B cell (primary cell): ENCODE measurements around the gene PSD4. TPM values are rescaled to one million over a fixed set of nuclear protein-coding genes. Genes with fewer than 3 reads are reported as not detected.

ENCODE experiments used
- ATAC-seq: fragments of 200-7000 bp; cut with Tn5 transposase; one replicate; pipeline ENCODE4 v1.10.0; 2021; ENCODE audit warnings: low read depth, mild to moderate bottlenecking, moderate number of reproducible peaks, moderate library complexity
- CTCF ChIA-PET: fragments of 350-600 bp; sonication (Branson Sonifier 250); formaldehyde crosslinking; loops from one replicate; lab custom pipeline; 2021; ENCODE audit warnings: antibody characterized with exemption, inconsistent platforms; lab: Charles Lee
- POLR2A ChIA-PET: fragments of 350-600 bp; sonication (Branson Sonifier 250); formaldehyde crosslinking; loops from one replicate; lab custom pipeline; 2021; ENCODE audit warnings: antibody characterized with exemption; lab: Charles Lee
- DNase-seq: peaks from one replicate; pipeline ENCODE4 v3.0.0; 2013
- H2AFZ ChIP-seq: 2 replicates; pipeline ENCODE4 v1.6.1; 2012; ENCODE audit warnings: mild to moderate bottlenecking, low read depth, low read length; ENCODE audit not compliant: insufficient read depth, poor library complexity, severe bottlenecking
- H3K27ac ChIP-seq, 2 donors: 1 replicate in 1 of 2; 2 replicates in 1 of 2; pipeline ENCODE4 v1.5.1; 2012 to 2013; ENCODE audit warnings: low read length in 2 of 2, mild to moderate bottlenecking in 2 of 2, moderate library complexity in 1 of 2
- H3K27me3 ChIP-seq, 4 experiments: fragments of 200-600 bp in 1 of 4; sonication (generic) in 1 of 4; replicated peaks in 1 of 4; 1 replicate in 2 of 4; 2 replicates in 2 of 4; pipeline versions ENCODE4 v1.6.1 to v1.7.0; 2013 to 2016; ENCODE audit warnings: low read length in 3 of 4, mild to moderate bottlenecking in 2 of 4, mixed read lengths in 1 of 4, moderate library complexity in 1 of 4; ENCODE audit not compliant: insufficient read depth in 4 of 4, control insufficient read depth in 3 of 4; ENCODE audit errors: control extremely low read depth in 1 of 4
- H3K36me3 ChIP-seq, 2 experiments: replicated peaks in 1 of 2; 1 replicate in 1 of 2; 2 replicates in 1 of 2; pipeline versions ENCODE4 v1.6.1 to v1.7.1; 2013; ENCODE audit warnings: low read length in 1 of 2; ENCODE audit not compliant: insufficient read depth in 2 of 2, control insufficient read depth in 1 of 2; ENCODE audit errors: control extremely low read depth in 1 of 2, extremely low read depth in 1 of 2
- H3K4me1 ChIP-seq, 2 donors: fragments of 200-600 bp in 1 of 2; sonication (generic) in 1 of 2; 1 replicate in 1 of 2; 2 replicates in 1 of 2; pipeline versions ENCODE4 v1.5.1 to v1.6.1; 2013 to 2017; ENCODE audit warnings: low read length in 2 of 2; ENCODE audit not compliant: control insufficient read depth in 2 of 2, insufficient read depth in 2 of 2
- H3K4me2 ChIP-seq: replicated peaks from 2 replicates; pipeline ENCODE3; 2012; ENCODE audit warnings: mild to moderate bottlenecking, low read depth, low read length; ENCODE audit not compliant: poor library complexity, severe bottlenecking
- H3K4me3 ChIP-seq, 5 experiments: fragments of 200-600 bp in 1 of 5; sonication (generic) in 1 of 5; 1 replicate in 3 of 5; 2 replicates in 2 of 5; pipeline versions ENCODE4 v1.5.1 to v1.7.0; 2011 to 2016; ENCODE audit warnings: low read length in 4 of 5, mild to moderate bottlenecking in 4 of 5, low read depth in 2 of 5, control low read depth in 1 of 5, moderate library complexity in 1 of 5; ENCODE audit not compliant: insufficient read depth in 1 of 5; ENCODE audit errors: control extremely low read depth in 1 of 5, extremely low read depth in 1 of 5
- H3K79me2 ChIP-seq: fragments of 200-600 bp; sonication (generic); one replicate; pipeline ENCODE4 v1.6.0; 2016; ENCODE audit warnings: low read length; ENCODE audit not compliant: control insufficient read depth, insufficient read depth
- H3K9ac ChIP-seq: fragments of 200-600 bp; sonication (generic); 2 replicates; pipeline ENCODE4 v1.6.1; 2017; ENCODE audit warnings: mild to moderate bottlenecking, low read length, moderate library complexity
- H3K9me3 ChIP-seq, 3 donors: one replicate each; pipeline versions ENCODE4 v1.6.1 to v1.7.1; 2013; ENCODE audit warnings: low read length in 2 of 3; ENCODE audit not compliant: control insufficient read depth in 2 of 3, insufficient read depth in 1 of 3; ENCODE audit errors: control extremely low read depth in 1 of 3
- H4K20me1 ChIP-seq: 2 replicates; pipeline ENCODE4 v1.6.0; 2012; ENCODE audit warnings: mild to moderate bottlenecking, low read length; ENCODE audit not compliant: insufficient read depth, control insufficient read depth, poor library complexity, severe bottlenecking
- H3K27ac Mint-ChIP-seq: one replicate; pipeline ENCODE4 v1.8.0; 2021; ENCODE audit warnings: mixed read lengths
- H3K27me3 Mint-ChIP-seq: one replicate; pipeline ENCODE4 v1.8.0; 2021; ENCODE audit warnings: mixed read lengths
- H3K4me1 Mint-ChIP-seq: one replicate; pipeline ENCODE4 v1.8.0; 2021; ENCODE audit warnings: mixed read lengths
- H3K4me3 Mint-ChIP-seq: one replicate; pipeline ENCODE4 v1.8.0; 2021; ENCODE audit warnings: mixed read lengths
- H3K9me3 Mint-ChIP-seq: one replicate; pipeline ENCODE4 v1.8.0; 2022; ENCODE audit warnings: mixed read lengths; ENCODE audit not compliant: insufficient read depth
- CTCF ChIP-seq: fragments of 200-600 bp; IDR thresholded peaks from one replicate; pipeline ENCODE4 v1.8.0; 2022; ENCODE audit warnings: antibody characterized with exemption, mild to moderate bottlenecking
- EZH2 ChIP-seq: IDR thresholded peaks from 2 replicates; pipeline ENCODE4 v1.6.1; 2012; ENCODE audit warnings: borderline replicate concordance, low read depth, mild to moderate bottlenecking, moderate library complexity, low read length; ENCODE audit not compliant: insufficient read depth, poor library complexity, severe bottlenecking
- WGBS: methylation state at CpG from one replicate; pipeline ENCODE4 v1.1.5; 2013; ENCODE audit warnings: missing lambda C conversion rate; ENCODE audit not compliant: insufficient coverage; 5-methylcytosine and 5-hydroxymethylcytosine counted together
- intact Hi-C: fragments of 100-400 bp; cut with micrococcal nuclease; formaldehyde crosslinking; loops from one replicate; pipeline ENCODE4 v1.10.0; 2022
- polyA plus RNA-seq: library from polyadenylated mRNA; depleted of rRNA; stranded (reverse); fragments of >200 nt; gene quantifications from 2 replicates; pipeline ENCODE4 v1.2.3, GENCODE V29; 2012
- total RNA-seq, 2 donors: library from RNA; stranded (reverse); fragments of 120-200 nt in 1 of 2; gene quantifications; 1 replicate in 1 of 2; 2 replicates in 1 of 2; pipeline versions ENCODE4 v1.2.3 to v1.2.4, GENCODE V29; 2013 to 2022

Gene PSD4
- total and polyA plus RNA-seq, 2 donors (not counting 1 experiment from before 2014, with no cell fraction given): 87.1 to 203 TPM

- Histone ChIP-seq H3K9me3 (no peaks in the 10 kb centered on the region), H3K27ac (no peak overlapping the region), H3K9ac (no peak overlapping the region), H3K27me3 (no peaks in the 10 kb centered on the region), H2AFZ (no peak overlapping the region), H4K20me1 (no peaks in the 10 kb centered on the region), H3K4me2 (no peak overlapping the region), H3K79me2 (no peaks in the 10 kb centered on the region), H3K4me1 (peaks cover 0 to 6% of the 10 kb centered on the region in 2 donors), H3K36me3 (no peaks in the 10 kb centered on the region), H3K4me3 (no peak overlapping the region)
- WGBS: 89% methylated on average over 3 of the region's 3 CpGs
- Mint-ChIP-seq H3K4me3 (no peak overlapping the region), H3K27ac (no peak overlapping the region), H3K27me3 (peaks cover 6% of the 10 kb centered on the region), H3K9me3 (no peaks in the 10 kb centered on the region), H3K4me1 (no peaks in the 10 kb centered on the region)
- ChIA-PET CTCF (interaction anchor here (0.7 to 10.9 kb wide), 7 partner anchors 15 to 195 kb away, joined by 3 to 147 read pairs (median 3); no protein-coding TSS in a partner anchor), POLR2A (no interaction called here)
- ATAC-seq (no peak), DNase-seq (no peak)
- intact Hi-C loops: loop anchor here (5.0 kb wide), 1 partner anchor 108 kb away; no protein-coding TSS in a partner anchor
- TF ChIP-seq CTCF: no peak
- no peak for TF ChIP-seq EZH2
Observed at GRCh38 chr2:113245276-113245711, 71.5 kb downstream of the PSD4 start.

GRCh38 chr2:113246606-113247005 lies 72.8 kb downstream of the PSD4 start:
- no peaks in the 10 kb centered on the region for H3K36me3 ChIP-seq
- no peak overlapping the region for H3K9ac ChIP-seq
- H3K27me3 Mint-ChIP-seq: no peaks in the 10 kb centered on the region
- H3K4me3 ChIP-seq: no peak overlapping the region
- no peaks in the 10 kb centered on the region for H3K79me2 ChIP-seq
- H4K20me1 ChIP-seq: no peaks in the 10 kb centered on the region
- DNase-seq: no peak
- WGBS: 88% methylated on average over 13 of the region's 14 CpGs
- H3K4me3 Mint-ChIP-seq: no peak overlapping the region
- H3K27me3 ChIP-seq: no peaks in the 10 kb centered on the region
- CTCF ChIA-PET: interaction anchor here (1.7 to 10.9 kb wide), 3 partner anchors 109 to 194 kb away, joined by 4 to 147 read pairs (median 10); no protein-coding TSS in a partner anchor
- peaks cover 5 to 12% of the 10 kb centered on the region in 2 donors for H3K4me1 ChIP-seq
- no peaks in the 10 kb centered on the region for H3K9me3 Mint-ChIP-seq
- H3K27ac Mint-ChIP-seq: no peak overlapping the region
- no peak overlapping the region for H2AFZ ChIP-seq
- POLR2A ChIA-PET: interaction anchor here (0.6 kb wide), 1 partner anchor 969 kb away, joined by 3 read pairs; no protein-coding TSS in a partner anchor
- no peak overlapping the region for H3K27ac ChIP-seq
- no peaks in the 10 kb centered on the region for H3K9me3 ChIP-seq
- peaks cover 11% of the 10 kb centered on the region for H3K4me1 Mint-ChIP-seq
- intact Hi-C loops: loop anchor here (5.0 kb wide), 1 partner anchor 109 kb away; no protein-coding TSS in a partner anchor
- H3K4me2 ChIP-seq: no peak overlapping the region
- ATAC-seq: no peak
- TF ChIP-seq CTCF (no peak), EZH2 (no peak)
